WI38 (cell line): ENCODE measurements around the gene SYNE1.

Experiments
- H3K4me3 ChIP-seq: 2 replicates; pipeline ENCODE4 v1.5.1; 2011; ENCODE audit warnings: low read depth, mild to moderate bottlenecking, control low read depth, low read length
- TF ChIP-seq, protein P1 (sequence below): IDR thresholded peaks from 2 replicates; pipeline ENCODE4 v1.5.1; 2012; ENCODE audit warnings: low read depth, mild to moderate bottlenecking, control low read depth, low read length

SYNE1 gene

DNA sequence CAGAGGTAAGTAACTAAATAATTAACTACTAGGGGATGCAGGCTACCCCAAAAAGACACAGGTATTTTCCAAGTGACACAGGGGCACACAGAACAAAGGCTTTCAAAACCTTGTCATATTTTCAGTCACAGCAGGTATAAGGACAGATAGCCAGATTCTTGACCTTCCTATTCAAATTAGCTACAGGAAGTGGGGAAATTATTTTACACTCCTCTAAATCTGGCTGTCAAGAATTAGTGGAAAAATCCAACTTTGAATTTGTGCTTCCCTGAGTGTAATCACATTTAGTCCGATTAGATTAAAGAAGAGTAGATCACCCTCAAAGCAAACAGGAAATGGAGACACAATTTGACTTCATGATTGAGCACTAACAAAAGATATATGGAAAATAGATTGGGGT, 60.6 kb downstream of the SYNE1 start:
- TF ChIP-seq, protein P1, sequence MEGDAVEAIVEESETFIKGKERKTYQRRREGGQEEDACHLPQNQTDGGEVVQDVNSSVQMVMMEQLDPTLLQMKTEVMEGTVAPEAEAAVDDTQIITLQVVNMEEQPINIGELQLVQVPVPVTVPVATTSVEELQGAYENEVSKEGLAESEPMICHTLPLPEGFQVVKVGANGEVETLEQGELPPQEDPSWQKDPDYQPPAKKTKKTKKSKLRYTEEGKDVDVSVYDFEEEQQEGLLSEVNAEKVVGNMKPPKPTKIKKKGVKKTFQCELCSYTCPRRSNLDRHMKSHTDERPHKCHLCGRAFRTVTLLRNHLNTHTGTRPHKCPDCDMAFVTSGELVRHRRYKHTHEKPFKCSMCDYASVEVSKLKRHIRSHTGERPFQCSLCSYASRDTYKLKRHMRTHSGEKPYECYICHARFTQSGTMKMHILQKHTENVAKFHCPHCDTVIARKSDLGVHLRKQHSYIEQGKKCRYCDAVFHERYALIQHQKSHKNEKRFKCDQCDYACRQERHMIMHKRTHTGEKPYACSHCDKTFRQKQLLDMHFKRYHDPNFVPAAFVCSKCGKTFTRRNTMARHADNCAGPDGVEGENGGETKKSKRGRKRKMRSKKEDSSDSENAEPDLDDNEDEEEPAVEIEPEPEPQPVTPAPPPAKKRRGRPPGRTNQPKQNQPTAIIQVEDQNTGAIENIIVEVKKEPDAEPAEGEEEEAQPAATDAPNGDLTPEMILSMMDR: no peak
- no peak overlapping the region for H3K4me3 ChIP-seq

DNA sequence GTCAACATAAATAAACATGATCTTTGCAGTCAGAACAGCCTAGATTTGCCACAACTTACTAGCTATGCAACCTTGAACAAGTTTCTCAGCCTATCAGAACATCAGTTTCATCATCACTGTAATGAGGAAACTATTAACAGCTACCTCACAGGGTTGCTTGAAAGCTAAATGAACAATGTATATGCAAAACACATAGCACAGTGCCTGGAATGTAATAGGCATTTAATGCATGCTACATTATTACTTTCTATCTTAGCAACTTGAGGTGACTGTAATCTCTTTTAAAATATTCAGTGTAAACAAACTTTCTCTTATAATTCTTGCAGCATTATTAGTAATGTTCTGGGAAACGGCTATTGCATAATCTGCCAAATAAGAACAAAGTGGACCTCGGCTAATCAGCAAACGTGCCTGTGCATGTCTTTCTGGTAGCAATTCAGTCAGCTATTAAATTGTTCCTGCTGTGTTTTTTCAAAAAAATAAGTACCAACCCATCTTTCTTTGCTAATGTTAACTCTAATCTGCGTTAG, 61.5 kb downstream of the SYNE1 start:
- no peak overlapping the region for H3K4me3 ChIP-seq
- TF ChIP-seq, protein P1: no peak

DNA sequence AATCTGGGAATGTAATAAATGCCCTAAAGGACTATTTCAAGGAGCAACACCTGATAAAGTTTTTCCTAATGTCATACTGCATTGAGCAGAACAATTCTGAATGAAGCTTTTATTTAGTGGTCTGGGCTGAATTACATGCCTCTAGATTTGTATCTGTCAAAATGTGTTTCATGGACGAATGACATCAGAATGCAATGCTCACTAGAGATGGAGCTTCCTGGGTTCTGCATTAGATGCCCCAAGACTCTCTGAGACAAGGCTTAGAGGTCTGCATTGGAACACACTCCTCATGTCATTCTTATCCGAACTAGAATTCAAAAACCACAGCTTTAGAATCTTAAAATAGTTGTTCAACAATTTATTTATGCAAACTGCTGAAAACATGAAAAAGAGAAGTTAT, 62.0 kb downstream of the SYNE1 start:
- H3K4me3 ChIP-seq: no peak overlapping the region
- TF ChIP-seq, protein P1: no peak

DNA sequence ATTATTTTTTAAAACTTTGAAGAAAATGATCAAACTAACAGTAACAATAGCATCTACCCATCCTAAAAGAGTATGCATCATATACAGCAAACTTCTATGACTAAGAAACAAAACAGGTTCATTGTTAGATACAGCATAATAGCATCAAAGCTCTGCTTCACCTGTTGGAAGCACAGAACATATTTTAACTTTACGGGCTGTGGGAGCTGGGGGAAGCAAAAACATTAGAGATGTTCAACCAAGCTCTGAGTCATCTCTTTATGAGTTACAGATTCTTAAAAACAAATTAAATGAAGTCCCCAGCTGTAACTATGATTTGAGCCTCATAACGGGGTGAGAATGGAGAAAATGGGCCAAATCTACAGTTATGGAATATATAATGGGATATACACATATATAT, 63.4 kb downstream of the SYNE1 start:
- TF ChIP-seq, protein P1: no peak
- H3K4me3 ChIP-seq: no peak overlapping the region

DNA sequence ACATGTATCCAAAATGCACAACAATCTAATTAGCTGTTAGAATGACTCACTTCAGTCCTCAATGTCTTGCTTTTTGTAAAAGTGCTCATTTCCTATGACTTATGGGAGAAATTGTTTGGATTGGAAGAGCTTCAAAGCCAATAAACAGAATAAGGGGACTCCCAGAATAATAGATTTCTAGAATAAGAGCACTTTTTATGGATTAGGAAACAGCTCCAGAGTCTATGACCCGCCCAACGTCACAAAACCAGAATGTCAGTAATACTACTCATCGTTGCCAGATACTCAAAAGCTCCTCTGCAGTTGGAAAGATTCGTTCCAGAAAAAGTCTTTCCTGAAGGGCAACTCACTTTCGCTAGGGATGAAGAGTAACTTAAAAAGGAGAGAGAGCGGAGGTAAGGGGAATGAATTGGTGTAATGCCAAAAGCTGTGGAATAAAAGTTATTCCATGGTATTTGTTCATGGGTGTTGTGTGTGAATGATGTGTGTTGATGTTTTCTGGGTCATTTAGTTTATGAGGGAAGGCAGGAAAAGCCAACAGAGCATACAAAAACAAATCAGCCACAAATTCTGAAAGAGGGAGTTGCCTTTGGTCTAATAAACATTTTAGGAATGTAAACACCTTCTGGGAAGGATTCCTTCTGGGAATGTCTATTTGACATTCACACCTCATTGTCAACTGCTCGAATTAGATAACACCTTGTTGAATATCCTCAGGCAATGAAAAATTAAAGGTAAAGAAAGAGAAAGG, 64.6 kb downstream of the SYNE1 start:
- TF ChIP-seq, protein P1: no peak
- H3K4me3 ChIP-seq: no peak overlapping the region

DNA sequence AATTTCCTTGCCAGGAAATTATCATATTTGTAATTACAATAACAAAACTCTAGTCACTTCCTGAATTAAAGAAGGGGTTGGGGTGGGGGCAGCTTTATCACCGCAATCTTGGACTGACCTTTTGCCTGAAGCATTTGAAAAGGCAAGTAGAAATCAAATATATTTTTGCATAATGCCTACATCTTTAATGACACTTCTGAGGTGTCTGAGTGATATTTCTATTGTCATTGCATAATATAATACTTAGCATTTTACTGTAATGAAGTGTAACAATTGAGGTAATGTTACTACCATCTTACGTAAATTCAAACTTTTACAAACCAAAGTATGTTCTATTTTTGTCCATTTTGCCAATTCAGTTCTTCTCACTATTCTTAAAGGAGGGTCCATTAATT, 65.2 kb downstream of the SYNE1 start:
- no peak overlapping the region for H3K4me3 ChIP-seq
- TF ChIP-seq, protein P1: no peak

DNA sequence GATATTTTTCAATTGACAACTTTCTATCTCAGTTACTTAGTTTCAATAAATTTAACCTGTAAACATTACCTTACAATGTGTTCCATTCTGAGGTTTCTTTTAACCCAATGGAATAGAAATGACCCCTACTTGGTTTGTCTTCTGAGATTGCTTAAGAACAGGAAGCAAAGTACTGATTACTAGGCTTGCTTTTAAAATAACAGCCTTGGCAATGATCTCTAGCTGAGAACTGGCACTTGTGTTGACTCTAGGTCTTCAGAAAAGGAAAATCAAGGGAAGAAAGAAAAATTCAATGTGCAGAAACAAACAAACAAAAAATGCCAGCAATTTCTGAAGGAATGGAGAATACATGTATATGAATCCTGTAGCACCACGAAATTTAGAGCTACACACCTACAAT, 66.1 kb downstream of the SYNE1 start:
- no peak overlapping the region for H3K4me3 ChIP-seq
- TF ChIP-seq, protein P1: no peak
